ENCODE measurements around the gene PTPRG.

DNA sequence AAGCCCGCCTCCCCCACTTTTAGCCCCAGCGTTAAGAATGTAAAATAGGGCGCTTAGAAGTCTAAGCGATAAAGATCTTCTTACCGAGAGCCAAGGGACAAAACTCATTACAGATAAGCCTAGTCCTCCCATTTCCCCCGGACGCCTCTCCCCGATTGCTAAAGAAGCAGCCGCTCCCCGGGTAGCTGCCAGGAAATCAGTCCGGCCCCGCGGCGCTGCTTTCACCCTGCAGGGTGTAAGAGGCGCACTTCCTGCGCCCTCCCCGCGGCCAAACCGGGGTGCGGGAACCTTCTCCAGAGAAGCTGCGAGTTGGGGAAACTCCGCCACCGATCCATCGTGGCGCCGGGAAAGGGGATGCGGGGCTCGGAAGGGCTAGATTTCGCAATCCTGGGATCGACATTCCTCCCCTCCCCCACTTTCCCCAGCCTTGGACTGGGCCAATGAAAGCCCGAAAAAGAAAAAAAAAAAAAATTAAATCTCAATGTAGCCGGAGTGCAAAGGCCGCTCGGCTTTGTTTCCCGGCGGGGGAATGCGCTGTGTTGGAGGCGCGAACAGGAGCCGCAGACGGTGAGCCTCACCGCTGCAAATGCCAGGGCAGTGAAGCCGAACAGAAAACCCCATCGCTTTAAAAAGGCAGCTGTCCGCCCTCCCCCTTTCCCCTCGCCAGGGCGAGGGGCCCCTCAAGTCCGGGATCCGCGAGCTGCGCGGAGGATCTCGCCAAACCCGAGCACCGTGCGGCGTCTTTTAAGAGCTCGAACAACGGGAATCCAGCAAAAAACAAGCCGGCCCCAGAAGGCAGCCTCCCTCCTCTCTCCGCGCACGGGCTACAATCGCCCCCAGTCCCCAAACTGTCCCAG, 626 bp upstream of the PTPRG start:
- TF ChIP-seq, protein P1, sequence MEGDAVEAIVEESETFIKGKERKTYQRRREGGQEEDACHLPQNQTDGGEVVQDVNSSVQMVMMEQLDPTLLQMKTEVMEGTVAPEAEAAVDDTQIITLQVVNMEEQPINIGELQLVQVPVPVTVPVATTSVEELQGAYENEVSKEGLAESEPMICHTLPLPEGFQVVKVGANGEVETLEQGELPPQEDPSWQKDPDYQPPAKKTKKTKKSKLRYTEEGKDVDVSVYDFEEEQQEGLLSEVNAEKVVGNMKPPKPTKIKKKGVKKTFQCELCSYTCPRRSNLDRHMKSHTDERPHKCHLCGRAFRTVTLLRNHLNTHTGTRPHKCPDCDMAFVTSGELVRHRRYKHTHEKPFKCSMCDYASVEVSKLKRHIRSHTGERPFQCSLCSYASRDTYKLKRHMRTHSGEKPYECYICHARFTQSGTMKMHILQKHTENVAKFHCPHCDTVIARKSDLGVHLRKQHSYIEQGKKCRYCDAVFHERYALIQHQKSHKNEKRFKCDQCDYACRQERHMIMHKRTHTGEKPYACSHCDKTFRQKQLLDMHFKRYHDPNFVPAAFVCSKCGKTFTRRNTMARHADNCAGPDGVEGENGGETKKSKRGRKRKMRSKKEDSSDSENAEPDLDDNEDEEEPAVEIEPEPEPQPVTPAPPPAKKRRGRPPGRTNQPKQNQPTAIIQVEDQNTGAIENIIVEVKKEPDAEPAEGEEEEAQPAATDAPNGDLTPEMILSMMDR (conservative IDR thresholded peaks at IDR 0.05; ENCODE audit: low read length), result 0 out of 2 replicates have a peak, but pooled peaks have one; percentile 6
- no peak for TF ChIP-seq EZH2phosphoT487 (IDR thresholded peaks at IDR 0.05; ENCODE audit: borderline replicate concordance, low read depth, low read length)
